DMS153 treated with DMSO at 0.1 percent for 48 hours (cell line): ENCODE data around the gene CST9.

Experiments used
- DNase-seq: peaks from one replicate; lab custom pipeline; 2025; ENCODE audit not compliant: unreplicated experiment; lab: John Stamatoyannopoulos, UW

Gene CST9

GRCh38 chr20:23554401-23554800, 51.3 kb downstream of the CST9 start:
- DNase-seq = no peak
